ENCODE results near the gene EBF4. TPM values are rescaled to one million over a fixed set of nuclear protein-coding genes. Genes with fewer than 3 reads are reported as not detected.

The EBF4 gene
- total RNA-seq, 1 donor from 2014 or later = 11.4 TPM

DNA sequence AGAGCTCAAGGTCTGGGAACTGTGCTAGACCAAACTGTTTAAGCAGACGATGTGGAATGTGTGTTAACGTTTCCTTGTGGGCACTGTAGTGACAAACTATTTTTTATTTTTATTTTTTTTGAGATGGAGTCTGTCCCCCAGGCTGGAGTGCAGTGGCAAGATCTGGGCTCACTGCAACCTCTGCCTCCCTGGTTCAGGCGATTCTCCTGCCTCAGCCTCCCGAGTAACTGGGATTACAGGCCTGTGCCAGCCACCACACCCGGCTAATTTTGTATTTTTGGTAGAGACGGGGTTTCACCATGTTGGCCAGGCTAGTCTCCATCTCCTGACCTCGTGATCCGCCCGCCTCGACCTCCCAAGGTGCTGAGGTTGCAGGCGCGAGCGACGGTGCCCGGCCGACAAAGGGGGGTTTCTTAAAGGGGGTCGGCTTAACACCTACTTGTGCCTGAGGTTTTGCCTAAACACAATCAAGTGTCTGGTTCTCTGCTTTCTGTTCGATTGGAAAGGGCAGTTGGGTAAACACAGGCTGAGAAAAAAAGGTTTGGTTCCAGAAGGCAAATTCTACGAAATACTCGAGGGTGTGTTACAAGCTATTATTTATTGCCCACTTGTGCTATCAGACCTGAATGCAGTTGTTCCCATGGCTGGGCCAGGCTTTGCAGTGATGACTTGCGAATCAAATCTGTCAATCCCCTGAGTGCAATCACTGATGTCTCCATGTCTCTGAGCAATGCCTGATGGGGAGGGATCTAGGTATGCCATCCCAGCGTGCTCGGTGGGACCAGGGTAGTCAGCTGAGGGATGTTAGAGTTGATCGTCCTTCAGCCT lies 38.8 kb upstream of the EBF4 start:
- Mint-ChIP-seq H3K4me3 (ENCODE audit: unreplicated experiment) (peak overlapping the region; percentile 92), H3K9me3 (ENCODE audit: low read depth) (no peaks in the 10 kb centered on the region), H3K36me3 (ENCODE audit: low read depth) (peaks cover 34% of the 10 kb centered on the region), H3K4me1 (ENCODE audit: low read depth) (peaks cover 26% of the 10 kb centered on the region), H3K27ac (ENCODE audit: unreplicated experiment) (peak overlapping the region; percentile 74), H3K27me3 (ENCODE audit: low read depth) (no peaks in the 10 kb centered on the region)
- TF ChIP-seq, protein P1, sequence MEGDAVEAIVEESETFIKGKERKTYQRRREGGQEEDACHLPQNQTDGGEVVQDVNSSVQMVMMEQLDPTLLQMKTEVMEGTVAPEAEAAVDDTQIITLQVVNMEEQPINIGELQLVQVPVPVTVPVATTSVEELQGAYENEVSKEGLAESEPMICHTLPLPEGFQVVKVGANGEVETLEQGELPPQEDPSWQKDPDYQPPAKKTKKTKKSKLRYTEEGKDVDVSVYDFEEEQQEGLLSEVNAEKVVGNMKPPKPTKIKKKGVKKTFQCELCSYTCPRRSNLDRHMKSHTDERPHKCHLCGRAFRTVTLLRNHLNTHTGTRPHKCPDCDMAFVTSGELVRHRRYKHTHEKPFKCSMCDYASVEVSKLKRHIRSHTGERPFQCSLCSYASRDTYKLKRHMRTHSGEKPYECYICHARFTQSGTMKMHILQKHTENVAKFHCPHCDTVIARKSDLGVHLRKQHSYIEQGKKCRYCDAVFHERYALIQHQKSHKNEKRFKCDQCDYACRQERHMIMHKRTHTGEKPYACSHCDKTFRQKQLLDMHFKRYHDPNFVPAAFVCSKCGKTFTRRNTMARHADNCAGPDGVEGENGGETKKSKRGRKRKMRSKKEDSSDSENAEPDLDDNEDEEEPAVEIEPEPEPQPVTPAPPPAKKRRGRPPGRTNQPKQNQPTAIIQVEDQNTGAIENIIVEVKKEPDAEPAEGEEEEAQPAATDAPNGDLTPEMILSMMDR (IDR thresholded peaks at IDR 0.05) = no peak
- DNase-seq (ENCODE audit: low spot score) = no peak

DNA sequence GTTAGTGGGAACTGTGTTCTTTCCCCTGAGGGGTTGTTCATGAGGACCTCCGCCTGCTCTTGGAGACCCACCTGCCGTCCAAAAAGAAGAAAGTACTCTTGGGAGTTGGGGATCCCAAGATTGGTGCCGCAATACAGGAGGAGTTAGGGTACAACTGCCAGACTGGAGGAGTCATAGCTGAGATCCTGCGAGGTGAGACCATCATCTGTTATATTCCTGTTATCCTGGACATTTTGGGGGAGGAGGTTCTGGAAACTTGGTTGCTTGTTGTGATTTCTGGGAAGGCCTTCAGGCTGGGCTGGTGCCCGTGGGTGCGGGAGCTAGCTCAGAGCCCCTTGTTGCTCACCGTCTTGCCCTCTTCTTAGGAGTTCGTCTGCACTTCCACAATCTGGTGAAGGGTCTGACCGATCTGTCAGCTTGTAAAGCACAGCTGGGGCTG lies 38.2 kb upstream of the EBF4 start:
- no peaks in the 10 kb centered on the region for H3K27me3 Mint-ChIP-seq (ENCODE audit: low read depth)
- no peak for DNase-seq (ENCODE audit: low spot score)
- H3K4me1 Mint-ChIP-seq (ENCODE audit: low read depth) = peaks cover 26% of the 10 kb centered on the region
- H3K27ac Mint-ChIP-seq (ENCODE audit: unreplicated experiment) = peak overlapping the region; percentile 59
- peak overlapping the region; percentile 92 for H3K4me3 Mint-ChIP-seq (ENCODE audit: unreplicated experiment)
- H3K9me3 Mint-ChIP-seq (ENCODE audit: low read depth) = no peaks in the 10 kb centered on the region
- TF ChIP-seq, protein P1 (IDR thresholded peaks at IDR 0.05) = no peak
- peaks cover 39% of the 10 kb centered on the region for H3K36me3 Mint-ChIP-seq (ENCODE audit: low read depth)

DNA sequence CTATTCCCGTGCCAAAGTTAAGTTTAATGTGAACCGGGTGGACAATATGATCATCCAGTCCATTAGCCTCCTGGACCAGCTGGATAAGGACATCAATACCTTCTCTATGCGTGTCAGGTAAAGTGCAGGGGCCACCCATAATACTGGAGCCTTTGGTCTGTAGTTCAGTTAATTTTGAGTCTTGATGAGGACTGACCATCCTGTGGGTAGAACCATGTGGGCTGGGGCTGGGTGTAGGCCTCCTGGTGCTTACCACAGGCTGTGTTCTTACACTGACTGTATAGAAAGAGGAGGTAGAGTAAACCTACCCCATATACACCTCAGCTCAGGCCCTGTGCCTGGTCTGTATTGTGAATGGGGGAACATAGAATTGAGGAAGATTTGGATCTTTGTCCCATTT lies 37.7 kb upstream of the EBF4 start:
- Mint-ChIP-seq H3K4me1 (ENCODE audit: low read depth) (peaks cover 26% of the 10 kb centered on the region), H3K36me3 (ENCODE audit: low read depth) (peaks cover 43% of the 10 kb centered on the region), H3K27ac (ENCODE audit: unreplicated experiment) (peak overlapping the region; percentile 59), H3K4me3 (ENCODE audit: unreplicated experiment) (peak overlapping the region; percentile 92), H3K9me3 (ENCODE audit: low read depth) (no peaks in the 10 kb centered on the region), H3K27me3 (ENCODE audit: low read depth) (no peaks in the 10 kb centered on the region)
- DNase-seq (ENCODE audit: low spot score) = no peak
- TF ChIP-seq, protein P1 (IDR thresholded peaks at IDR 0.05) = no peak

DNA sequence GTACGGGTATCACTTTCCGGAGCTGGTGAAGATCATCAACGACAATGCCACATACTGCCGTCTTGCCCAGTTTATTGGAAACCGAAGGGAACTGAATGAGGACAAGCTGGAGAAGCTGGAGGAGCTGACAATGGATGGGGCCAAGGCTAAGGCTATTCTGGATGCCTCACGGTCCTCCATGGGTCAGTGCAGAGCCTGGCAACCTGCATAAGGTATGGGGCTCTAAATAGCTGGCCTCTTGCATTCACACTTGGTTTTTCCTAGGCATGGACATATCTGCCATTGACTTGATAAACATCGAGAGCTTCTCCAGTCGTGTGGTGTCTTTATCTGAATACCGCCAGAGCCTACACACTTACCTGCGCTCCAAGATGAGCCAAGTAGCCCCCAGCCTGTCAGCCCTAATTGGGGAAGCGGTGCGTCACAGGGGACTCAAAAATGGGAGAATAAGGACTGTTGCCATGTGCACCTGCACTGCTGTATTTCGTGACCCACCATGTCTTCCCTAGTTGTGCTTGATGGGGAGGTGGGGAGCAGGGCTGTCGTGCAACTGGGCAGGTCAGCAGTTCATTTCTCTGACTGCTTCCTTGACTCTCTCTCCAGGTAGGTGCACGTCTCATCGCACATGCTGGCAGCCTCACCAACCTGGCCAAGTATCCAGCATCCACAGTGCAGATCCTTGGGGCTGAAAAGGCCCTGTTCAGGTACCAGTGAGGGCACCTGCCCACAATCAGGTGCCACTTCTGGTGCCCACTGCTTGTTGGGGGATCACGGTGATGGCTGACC lies 37.1 kb upstream of the EBF4 start:
- H3K4me3 Mint-ChIP-seq (ENCODE audit: unreplicated experiment) = no peak overlapping the region
- H3K36me3 Mint-ChIP-seq (ENCODE audit: low read depth) = peaks cover 47% of the 10 kb centered on the region
- DNase-seq (ENCODE audit: low spot score) = no peak
- no peaks in the 10 kb centered on the region for H3K27me3 Mint-ChIP-seq (ENCODE audit: low read depth)
- TF ChIP-seq, protein P1 (IDR thresholded peaks at IDR 0.05) = no peak
- no peak overlapping the region for H3K27ac Mint-ChIP-seq (ENCODE audit: unreplicated experiment)
- peaks cover 26% of the 10 kb centered on the region for H3K4me1 Mint-ChIP-seq (ENCODE audit: low read depth)
- no peaks in the 10 kb centered on the region for H3K9me3 Mint-ChIP-seq (ENCODE audit: low read depth)

DNA sequence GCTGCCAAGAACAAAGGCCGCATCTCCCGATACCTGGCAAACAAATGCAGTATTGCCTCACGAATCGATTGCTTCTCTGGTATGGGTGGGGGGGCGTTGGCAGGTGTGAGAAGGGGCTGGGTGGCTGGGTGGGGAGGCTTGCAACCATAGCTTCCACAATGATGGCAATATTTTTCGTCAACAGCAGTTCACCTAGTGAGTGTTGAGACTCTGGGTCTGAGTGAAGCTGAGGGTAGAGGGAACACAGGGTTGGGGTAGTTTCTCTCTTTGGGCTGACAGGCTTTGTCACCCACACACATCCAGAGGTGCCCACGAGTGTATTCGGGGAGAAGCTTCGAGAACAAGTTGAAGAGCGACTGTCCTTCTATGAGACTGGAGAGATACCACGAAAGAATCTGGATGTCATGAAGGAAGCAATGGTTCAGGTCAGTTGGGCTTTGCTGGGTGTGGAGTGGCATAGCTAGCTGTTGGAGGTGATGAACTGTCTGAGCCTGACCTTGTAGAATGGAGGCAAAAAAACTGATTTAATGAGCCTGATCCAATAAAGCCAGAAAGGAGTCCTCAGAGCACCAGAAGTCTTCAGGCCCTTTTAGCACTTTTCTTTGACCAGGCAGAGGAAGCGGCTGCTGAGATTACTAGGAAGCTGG lies 36.0 kb upstream of the EBF4 start:
- Mint-ChIP-seq H3K4me1 (ENCODE audit: low read depth) (peaks cover 21% of the 10 kb centered on the region), H3K9me3 (ENCODE audit: low read depth) (no peaks in the 10 kb centered on the region), H3K4me3 (ENCODE audit: unreplicated experiment) (no peak overlapping the region), H3K27me3 (ENCODE audit: low read depth) (no peaks in the 10 kb centered on the region), H3K27ac (ENCODE audit: unreplicated experiment) (peak overlapping the region; percentile 50), H3K36me3 (ENCODE audit: low read depth) (peaks cover 49% of the 10 kb centered on the region)
- TF ChIP-seq, protein P1 (IDR thresholded peaks at IDR 0.05) = no peak
- no peak for DNase-seq (ENCODE audit: low spot score)
